ENCODE data around the gene ROS1.

Gene ROS1

DNA sequence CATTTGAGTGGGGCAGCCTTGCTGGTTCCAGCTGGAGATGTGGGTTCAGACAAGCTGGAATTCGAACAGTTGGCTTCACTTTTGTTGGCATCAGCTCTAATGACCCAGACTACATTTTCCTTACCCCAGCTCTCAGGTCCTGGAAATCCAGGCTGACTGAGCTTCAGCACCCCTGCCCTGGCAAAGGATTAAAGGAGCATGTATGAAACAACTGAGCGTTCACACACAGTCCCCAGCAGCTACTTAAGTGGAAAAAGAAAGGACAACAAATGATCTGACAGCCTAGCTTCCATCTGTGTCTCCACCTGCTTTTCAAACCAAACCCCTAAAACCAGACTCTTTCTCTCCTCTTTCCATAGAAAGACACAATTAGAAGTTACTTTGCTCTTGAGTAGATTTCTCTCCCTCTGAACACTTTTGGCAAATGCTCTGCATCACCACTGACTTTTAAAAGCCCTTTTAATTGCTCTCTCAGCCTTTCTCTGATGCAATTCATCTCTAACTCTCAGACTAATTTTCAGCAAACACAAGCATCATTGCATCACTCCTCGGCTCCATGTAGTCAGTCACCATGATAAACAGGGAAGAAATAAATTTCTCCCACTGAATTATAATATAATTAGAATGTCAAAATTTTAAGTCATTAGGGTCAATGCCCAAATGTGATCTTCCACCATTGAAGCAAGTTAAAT is 28.1 kb downstream of the ROS1 start:
- no peak overlapping the region for H3K4me3 ChIP-seq (ENCODE audit: low read depth, low read length)
- TF ChIP-seq, protein P1, sequence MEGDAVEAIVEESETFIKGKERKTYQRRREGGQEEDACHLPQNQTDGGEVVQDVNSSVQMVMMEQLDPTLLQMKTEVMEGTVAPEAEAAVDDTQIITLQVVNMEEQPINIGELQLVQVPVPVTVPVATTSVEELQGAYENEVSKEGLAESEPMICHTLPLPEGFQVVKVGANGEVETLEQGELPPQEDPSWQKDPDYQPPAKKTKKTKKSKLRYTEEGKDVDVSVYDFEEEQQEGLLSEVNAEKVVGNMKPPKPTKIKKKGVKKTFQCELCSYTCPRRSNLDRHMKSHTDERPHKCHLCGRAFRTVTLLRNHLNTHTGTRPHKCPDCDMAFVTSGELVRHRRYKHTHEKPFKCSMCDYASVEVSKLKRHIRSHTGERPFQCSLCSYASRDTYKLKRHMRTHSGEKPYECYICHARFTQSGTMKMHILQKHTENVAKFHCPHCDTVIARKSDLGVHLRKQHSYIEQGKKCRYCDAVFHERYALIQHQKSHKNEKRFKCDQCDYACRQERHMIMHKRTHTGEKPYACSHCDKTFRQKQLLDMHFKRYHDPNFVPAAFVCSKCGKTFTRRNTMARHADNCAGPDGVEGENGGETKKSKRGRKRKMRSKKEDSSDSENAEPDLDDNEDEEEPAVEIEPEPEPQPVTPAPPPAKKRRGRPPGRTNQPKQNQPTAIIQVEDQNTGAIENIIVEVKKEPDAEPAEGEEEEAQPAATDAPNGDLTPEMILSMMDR (IDR thresholded peaks at IDR 0.05; ENCODE audit: borderline replicate concordance, insufficient read depth, low read depth, low read length): no peak

DNA sequence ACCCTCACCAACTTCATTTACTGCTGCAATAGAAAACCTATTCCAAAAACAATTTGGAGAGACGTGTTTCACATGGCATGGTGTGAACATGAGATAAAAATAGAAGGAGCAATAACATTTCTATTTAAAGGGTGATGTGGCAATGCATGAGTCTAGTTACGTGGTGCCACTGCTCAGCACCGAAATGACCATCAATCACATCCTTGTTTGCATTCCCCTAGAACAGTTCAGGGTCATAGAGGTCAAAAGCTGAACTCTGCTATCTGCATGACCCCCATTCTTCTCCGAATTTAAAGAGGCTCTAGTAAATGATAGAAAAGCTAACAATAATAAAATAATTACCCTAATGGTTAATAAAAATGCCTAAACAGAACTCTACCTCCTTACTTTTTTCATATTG is 29.5 kb downstream of the ROS1 start:
- TF ChIP-seq, protein P1 (IDR thresholded peaks at IDR 0.05; ENCODE audit: borderline replicate concordance, insufficient read depth, low read depth, low read length): no peak
- no peak overlapping the region for H3K4me3 ChIP-seq (ENCODE audit: low read depth, low read length)

DNA sequence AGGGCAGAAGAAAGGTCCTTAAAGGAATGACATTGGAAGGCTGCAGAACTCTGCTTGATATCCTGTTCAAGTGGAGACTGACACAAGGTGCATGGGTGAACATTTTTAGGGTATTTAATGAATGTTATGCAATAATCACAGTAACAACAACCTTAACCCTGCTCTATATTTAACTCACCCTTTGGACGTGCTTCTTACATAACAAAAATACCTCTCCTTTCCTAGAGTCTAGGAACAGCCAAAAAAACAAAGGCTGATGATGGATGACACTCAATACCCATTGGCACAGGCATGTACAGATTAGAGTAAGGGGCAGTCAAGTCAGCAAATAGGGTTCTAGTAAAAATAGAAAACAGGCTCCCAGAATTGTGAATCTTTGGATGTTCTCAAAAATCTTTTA is 30.6 kb downstream of the ROS1 start:
- no peak overlapping the region for H3K4me3 ChIP-seq (ENCODE audit: low read depth, low read length)

DNA sequence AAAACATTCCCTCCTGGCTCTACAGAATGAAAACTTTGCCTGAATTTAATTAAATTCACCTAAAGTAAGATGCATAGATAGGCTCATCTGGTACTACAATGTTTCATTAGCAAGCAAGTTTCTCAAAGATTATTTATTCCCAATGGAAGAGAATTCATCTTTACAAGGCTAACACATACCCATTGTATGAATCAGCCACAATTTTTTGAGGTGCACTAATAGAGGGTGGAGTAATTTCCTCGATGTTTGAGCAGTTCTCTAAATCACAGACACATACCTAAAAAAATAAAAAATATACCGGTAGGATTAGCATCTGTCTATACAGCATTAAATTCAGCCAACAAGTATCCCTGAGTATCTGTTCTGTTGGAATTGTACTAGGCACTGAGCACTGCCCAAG is 32.7 kb downstream of the ROS1 start:
- TF ChIP-seq, protein P1 (IDR thresholded peaks at IDR 0.05; ENCODE audit: borderline replicate concordance, insufficient read depth, low read depth, low read length): no peak
- no peak overlapping the region for H3K4me3 ChIP-seq (ENCODE audit: low read depth, low read length)

More for the DNA sequence above, 30.6 kb downstream of the ROS1 start:
- TF ChIP-seq, protein P1 (IDR thresholded peaks at IDR 0.05; ENCODE audit: borderline replicate concordance, insufficient read depth, low read depth, low read length): no peak

DNA sequence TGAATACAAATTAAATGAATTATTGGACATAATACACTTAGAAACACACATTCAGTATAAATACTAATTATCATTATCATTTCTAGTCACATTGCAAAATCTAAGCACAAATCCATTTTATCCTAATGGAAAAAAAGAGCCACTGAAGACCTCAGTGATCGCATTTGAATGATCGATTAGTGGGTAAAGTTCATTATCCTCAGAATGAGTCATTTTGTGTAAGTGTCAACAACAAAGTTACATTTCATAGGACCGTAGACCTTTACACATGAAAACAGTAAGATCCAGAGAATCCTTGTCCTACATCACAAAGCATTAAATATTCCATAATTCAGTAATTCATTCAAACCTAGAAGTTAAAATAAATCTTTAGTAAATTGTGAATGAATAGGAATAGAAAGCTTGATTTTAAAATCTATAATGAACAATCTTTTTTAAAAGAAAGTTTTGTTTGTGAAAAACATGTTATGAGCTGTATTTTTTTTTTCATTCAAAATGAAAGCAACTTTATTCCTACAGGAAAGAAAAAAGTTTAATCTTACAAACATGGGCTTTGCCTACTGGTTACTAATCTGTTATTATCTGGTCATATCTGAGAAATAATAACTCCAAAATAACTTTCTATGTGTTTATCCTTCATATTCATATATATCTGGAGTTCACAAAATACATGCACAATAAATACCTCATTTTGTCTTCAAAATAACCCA is 33.7 kb downstream of the ROS1 start:
- TF ChIP-seq, protein P1 (IDR thresholded peaks at IDR 0.05; ENCODE audit: borderline replicate concordance, insufficient read depth, low read depth, low read length): no peak
- no peak overlapping the region for H3K4me3 ChIP-seq (ENCODE audit: low read depth, low read length)

DNA sequence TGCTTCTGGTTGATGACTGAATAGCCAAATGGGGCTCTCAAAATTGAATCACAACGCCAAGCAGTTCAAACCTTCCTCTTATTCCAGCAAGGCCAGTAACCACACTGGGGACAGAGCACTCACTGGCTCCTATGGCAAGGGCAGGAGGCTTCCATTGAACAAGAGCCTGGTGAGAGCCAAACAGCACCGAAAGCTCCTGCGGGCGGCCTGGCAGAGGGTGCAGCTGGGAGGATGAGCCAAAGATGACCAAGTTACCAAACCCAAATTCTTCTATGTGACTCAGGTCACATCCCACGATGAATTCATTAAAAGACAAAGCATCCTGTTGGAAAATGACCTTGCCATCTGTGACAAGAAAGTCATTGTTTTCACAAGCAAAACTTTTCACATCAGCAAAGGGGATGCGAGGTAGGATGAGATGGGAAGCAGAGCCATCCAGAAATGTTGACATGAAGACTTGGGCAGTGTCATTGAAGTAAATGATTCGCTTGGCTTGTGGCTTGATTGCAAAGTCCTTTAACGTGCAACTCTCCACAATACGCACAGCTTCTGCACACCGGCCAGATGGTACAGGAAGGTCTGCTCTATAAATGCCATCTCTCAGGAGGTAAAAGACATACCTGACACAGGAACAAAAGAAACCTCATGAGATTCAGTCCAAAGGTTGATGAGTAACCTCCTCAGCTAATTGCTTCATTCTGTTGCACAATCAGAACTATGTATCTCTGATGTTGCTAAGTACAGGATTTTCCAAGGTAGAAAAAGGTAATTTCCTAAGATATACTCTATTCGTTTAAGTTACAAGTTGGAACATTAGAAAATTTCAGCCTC is 36.3 kb downstream of the ROS1 start:
- TF ChIP-seq, protein P1 (IDR thresholded peaks at IDR 0.05; ENCODE audit: borderline replicate concordance, insufficient read depth, low read depth, low read length): no peak
- H3K4me3 ChIP-seq (ENCODE audit: low read depth, low read length): no peak overlapping the region

Data from GM12875 (cell line).